ENCODE data around the gene C12orf43. TPM values are rescaled to one million over a fixed set of nuclear protein-coding genes. Genes with fewer than 3 reads are reported as not detected.

C12orf43 gene
- total and polyA plus RNA-seq, 2 donors (not counting 1 experiment from before 2014, with no cell fraction given) = 6.7 to 18.9 TPM

DNA sequence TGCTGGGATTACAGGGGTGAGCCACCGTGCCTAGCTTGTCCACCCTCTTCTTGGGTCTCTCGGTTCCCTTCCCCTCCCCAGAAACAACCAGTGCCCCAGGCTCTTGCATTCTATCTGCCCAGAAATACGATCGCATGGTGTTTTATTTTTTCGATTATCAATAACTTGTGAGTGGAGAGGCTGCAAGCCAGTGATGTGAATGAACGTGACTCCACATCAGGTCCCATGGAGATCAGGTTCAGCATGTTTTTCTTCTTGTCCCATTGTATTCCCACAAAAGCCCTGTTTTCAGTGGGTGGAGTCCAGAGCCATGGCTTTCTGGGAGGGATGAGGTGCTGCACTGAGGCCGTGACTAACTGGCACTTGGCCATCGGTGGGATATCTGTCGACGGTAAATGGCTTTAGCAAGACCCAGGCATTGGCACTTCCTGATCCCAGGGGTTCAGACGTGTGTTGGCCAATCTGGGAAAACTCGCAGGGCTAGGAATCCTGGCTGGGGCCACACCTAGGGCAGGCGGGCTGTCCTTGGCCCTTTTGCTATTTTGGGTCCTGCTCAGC lies 50.7 kb downstream of the C12orf43 start:
- Mint-ChIP-seq H3K4me3 (no peak overlapping the region), H3K9me3 (ENCODE audit: insufficient read depth) (no peaks in the 10 kb centered on the region), H3K27ac (no peak overlapping the region), H3K27me3 (peaks cover 4% of the 10 kb centered on the region), H3K4me1 (no peaks in the 10 kb centered on the region)
- no peaks in the 10 kb centered on the region for H3K36me3 ChIP-seq (replicated peaks in 1 of 2; ENCODE audit: control extremely low read depth in 1 of 2, control insufficient read depth in 1 of 2, extremely low read depth in 1 of 2, insufficient read depth in 2 of 2, low read length in 1 of 2)
- intact Hi-C loops (cut with micrococcal nuclease) = no loop called here
- POLR2A ChIA-PET = no interaction called here
- H3K4me3 ChIP-seq (ENCODE audit: control extremely low read depth in 1 of 5, extremely low read depth in 1 of 5, insufficient read depth in 1 of 5, low read depth in 2 of 5, low read length in 4 of 5) = no peak overlapping the region
- H3K79me2 ChIP-seq (ENCODE audit: control insufficient read depth, insufficient read depth, low read length) = no peaks in the 10 kb centered on the region
- TF ChIP-seq CTCF (IDR thresholded peaks at IDR 0.05) (no peak), EZH2 (IDR thresholded peaks at IDR 0.05; ENCODE audit: borderline replicate concordance, insufficient read depth, low read depth, low read length, poor library complexity, severe bottlenecking) (no peak)
- no peaks in the 10 kb centered on the region for H3K9me3 ChIP-seq (ENCODE audit: control extremely low read depth in 1 of 3, control insufficient read depth in 2 of 3, insufficient read depth in 1 of 3, low read length in 2 of 3)
- H2AFZ ChIP-seq (ENCODE audit: insufficient read depth, low read depth, low read length, poor library complexity, severe bottlenecking) = no peak overlapping the region
- 88% methylated on average over 9 of the region's 13 CpGs for WGBS (ENCODE audit: insufficient coverage)
- DNase-seq (no peak), ATAC-seq (ENCODE audit: low read depth) (no peak)
- peaks cover 0 to 4% (median 0%) of the 10 kb centered on the region in 4 experiments for H3K27me3 ChIP-seq (replicated peaks in 1 of 4; ENCODE audit: control extremely low read depth in 1 of 4, control insufficient read depth in 3 of 4, insufficient read depth in 4 of 4, low read length in 3 of 4)
- no peak overlapping the region for H3K27ac ChIP-seq (ENCODE audit: low read length in 2 of 2)
- no peak overlapping the region for H3K9ac ChIP-seq (ENCODE audit: low read length)
- no peak overlapping the region for H3K4me2 ChIP-seq (replicated peaks; ENCODE audit: low read depth, low read length, poor library complexity, severe bottlenecking)
- H4K20me1 ChIP-seq (ENCODE audit: control insufficient read depth, insufficient read depth, low read length, poor library complexity, severe bottlenecking) = no peaks in the 10 kb centered on the region
- H3K4me1 ChIP-seq (ENCODE audit: control insufficient read depth in 2 of 2, insufficient read depth in 2 of 2, low read length in 2 of 2) = no peaks in the 10 kb centered on the region
- CTCF ChIA-PET = interaction anchor here (0.8 kb wide), 1 partner anchor 24 kb away, joined by 3 read pairs; no protein-coding TSS in a partner anchor

- ATAC-seq (ENCODE audit: low read depth) (no peak), DNase-seq (no peak)
- ChIA-PET CTCF (interaction anchor here (1.0 kb wide), 1 partner anchor 316 kb away, joined by 4 read pairs; no protein-coding TSS in a partner anchor), POLR2A (no interaction called here)
- H3K4me3 Mint-ChIP-seq = no peak overlapping the region
- no peaks in the 10 kb centered on the region for H3K9me3 ChIP-seq (ENCODE audit: control extremely low read depth in 1 of 3, control insufficient read depth in 2 of 3, insufficient read depth in 1 of 3, low read length in 2 of 3)
- H3K27me3 Mint-ChIP-seq = peaks cover 4% of the 10 kb centered on the region
- no peak for TF ChIP-seq EZH2 (IDR thresholded peaks at IDR 0.05; ENCODE audit: borderline replicate concordance, insufficient read depth, low read depth, low read length, poor library complexity, severe bottlenecking)
- TF ChIP-seq CTCF (IDR thresholded peaks at IDR 0.05) = no peak
- no peak overlapping the region for H3K27ac ChIP-seq (ENCODE audit: low read length in 2 of 2)
- intact Hi-C loops (cut with micrococcal nuclease) = no loop called here
- H3K9ac ChIP-seq (ENCODE audit: low read length) = no peak overlapping the region
- H3K36me3 ChIP-seq (replicated peaks in 1 of 2; ENCODE audit: control extremely low read depth in 1 of 2, control insufficient read depth in 1 of 2, extremely low read depth in 1 of 2, insufficient read depth in 2 of 2, low read length in 1 of 2) = no peaks in the 10 kb centered on the region
- H3K4me1 ChIP-seq (ENCODE audit: control insufficient read depth in 2 of 2, insufficient read depth in 2 of 2, low read length in 2 of 2) = no peaks in the 10 kb centered on the region
- no peaks in the 10 kb centered on the region for H3K79me2 ChIP-seq (ENCODE audit: control insufficient read depth, insufficient read depth, low read length)
- H3K9me3 Mint-ChIP-seq (ENCODE audit: insufficient read depth) = no peaks in the 10 kb centered on the region
- peaks cover 0 to 4% (median 0%) of the 10 kb centered on the region in 4 experiments for H3K27me3 ChIP-seq (replicated peaks in 1 of 4; ENCODE audit: control extremely low read depth in 1 of 4, control insufficient read depth in 3 of 4, insufficient read depth in 4 of 4, low read length in 3 of 4)
- H3K4me1 Mint-ChIP-seq = no peaks in the 10 kb centered on the region
- H2AFZ ChIP-seq (ENCODE audit: insufficient read depth, low read depth, low read length, poor library complexity, severe bottlenecking) = no peak overlapping the region
- H3K4me2 ChIP-seq (replicated peaks; ENCODE audit: low read depth, low read length, poor library complexity, severe bottlenecking) = no peak overlapping the region
- H3K4me3 ChIP-seq (ENCODE audit: control extremely low read depth in 1 of 5, extremely low read depth in 1 of 5, insufficient read depth in 1 of 5, low read depth in 2 of 5, low read length in 4 of 5) = no peak overlapping the region
- WGBS (ENCODE audit: insufficient coverage) = 94% methylated on average over 7 of the region's 8 CpGs
- H3K27ac Mint-ChIP-seq = no peak overlapping the region
- H4K20me1 ChIP-seq (ENCODE audit: control insufficient read depth, insufficient read depth, low read length, poor library complexity, severe bottlenecking) = no peaks in the 10 kb centered on the region
Measured at GRCh38 chr12:120964298-120964697, 52.0 kb downstream of the C12orf43 start.
